Kidney glomerular epithelial cell (primary cell): ENCODE results near the gene NDC1.
"Not testable (repeated sequence)": the region's sequence is repeated elsewhere in the genome, so short reads cannot be mapped to it uniquely, and the experiment has no call there.

Experiments used
- DNase-seq: peaks from one replicate; lab custom pipeline; 2025; lab: John Stamatoyannopoulos, UW

NDC1 gene

GRCh38 chr1:53822931-53823330 lies 15.2 kb downstream of the NDC1 start:
- no peak for DNase-seq

DNA sequence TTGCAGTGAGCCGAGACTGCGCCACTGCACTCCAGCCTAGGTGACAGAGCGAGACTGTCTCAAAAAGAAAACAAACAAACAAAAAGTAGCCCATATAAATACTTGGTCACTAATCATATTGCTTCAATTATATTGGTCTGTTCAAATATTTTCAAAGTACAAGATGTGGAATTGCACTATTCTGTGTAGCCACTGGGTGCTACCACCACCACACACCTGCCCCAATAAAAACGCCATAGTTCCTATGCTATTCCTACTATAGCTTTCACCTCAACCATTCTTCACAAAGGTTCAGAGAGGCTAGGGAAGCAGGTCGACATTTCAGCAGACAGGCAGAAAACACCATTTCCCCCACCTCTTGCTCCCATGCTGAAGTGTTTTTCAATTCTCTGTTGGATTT lies 16.7 kb downstream of the NDC1 start:
- DNase-seq: no peak

DNA sequence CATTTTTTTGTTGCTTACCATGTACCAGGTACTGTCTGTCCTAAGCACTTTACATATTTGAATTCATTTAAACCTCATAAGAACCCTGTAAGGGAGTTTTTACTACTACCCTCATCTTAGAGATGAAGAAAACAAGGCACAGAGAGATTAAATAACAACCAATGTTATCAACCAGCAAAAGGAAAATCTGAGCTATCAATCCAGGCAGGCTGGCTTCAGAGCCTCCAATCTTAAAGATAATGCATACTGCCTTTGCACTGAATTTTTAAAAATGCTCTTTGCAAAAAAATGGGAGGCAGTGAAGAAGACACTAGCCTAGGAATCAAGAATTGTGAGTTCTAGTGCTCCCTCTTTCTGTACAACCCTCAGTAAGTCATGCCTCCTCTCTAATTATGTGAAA lies 18.7 kb downstream of the NDC1 start:
- no peak for DNase-seq

DNA sequence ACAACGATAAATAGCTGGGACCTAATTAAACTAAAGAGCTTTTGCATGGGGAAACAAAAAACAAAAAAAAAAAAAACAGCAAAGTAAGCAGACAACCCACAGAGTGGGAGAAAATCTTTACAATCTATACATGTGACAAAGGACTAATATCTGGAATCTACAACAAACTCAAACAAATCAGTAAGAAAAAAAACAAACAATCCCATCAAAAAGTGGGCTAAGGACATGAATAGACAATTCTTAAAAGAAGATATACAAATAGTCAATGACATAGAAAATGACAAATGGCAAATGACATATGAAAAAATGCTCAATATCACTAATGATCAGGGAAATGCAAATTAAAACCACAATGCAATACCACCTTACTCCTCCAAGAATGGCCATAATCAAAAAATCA lies 21.5 kb downstream of the NDC1 start:
- DNase-seq: not testable (repeated sequence)

- not testable (repeated sequence) for DNase-seq
Measured at GRCh38 chr1:53815484-53815883, 22.6 kb downstream of the NDC1 start.

DNA sequence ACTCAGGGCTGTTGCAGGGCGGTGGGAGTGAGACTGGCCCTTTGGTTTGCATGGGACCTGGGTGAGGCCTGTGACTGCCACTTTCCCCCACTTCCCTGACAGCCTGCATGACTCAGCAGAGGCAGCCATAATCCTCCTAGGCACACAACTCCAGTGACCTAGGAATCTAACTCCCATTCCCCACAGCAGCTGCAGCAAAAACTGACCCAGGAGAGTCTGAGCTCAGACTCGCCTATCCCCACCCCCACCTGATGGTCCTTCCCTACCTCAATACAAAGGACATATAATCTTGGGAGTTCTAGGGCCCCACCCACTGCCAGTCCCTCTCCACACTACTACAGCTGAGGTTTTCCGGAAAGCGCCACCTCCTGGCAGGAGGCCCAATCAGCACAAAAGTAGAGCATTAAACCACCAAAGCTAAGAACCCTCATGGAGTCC lies 26.7 kb downstream of the NDC1 start:
- DNase-seq: no peak

DNA sequence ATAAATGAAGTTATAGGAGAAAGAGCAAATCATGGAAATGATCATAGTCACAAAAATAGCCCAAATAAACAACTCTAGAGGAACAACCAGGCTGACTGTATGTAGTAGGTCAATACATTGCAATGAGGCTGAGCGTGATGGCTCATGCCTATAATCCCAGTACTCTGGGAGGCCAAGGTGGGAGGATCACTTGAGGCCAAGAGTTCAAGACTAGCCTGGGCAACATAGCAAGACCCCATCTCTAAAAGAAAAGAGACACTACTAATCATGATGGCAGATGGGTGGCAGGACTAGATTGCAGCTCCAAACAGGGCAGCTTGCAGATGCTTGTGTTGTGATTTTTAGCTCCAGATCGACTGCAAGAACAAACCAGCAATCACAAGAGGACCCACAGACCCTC lies 27.6 kb downstream of the NDC1 start:
- DNase-seq: no peak

- no peak for DNase-seq
Measured at GRCh38 chr1:53810007-53810406, 28.1 kb downstream of the NDC1 start.

DNA sequence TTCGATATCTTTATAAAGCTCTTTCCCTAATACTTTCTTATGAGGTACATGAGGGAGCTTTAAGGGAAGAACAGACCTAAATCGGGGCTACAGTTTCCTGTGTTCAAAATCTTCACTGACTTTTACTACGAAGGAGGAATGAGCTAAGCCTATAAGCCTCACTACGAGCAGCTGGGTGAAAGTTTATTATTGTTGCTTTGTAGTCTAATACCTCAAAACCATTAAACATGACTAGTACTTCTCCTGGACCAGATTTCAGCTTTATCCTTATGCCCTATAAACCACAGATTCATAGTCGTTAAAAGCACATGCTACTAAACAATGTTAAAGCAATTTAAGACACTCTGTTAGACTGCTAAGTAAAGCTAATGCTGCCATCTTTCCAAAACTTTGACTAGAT lies 30.2 kb downstream of the NDC1 start:
- DNase-seq: no peak

- DNase-seq: no peak
Measured at GRCh38 chr1:53804791-53805505, 33.1 kb downstream of the NDC1 start.

GRCh38 chr1:53804181-53804580 lies 33.9 kb downstream of the NDC1 start:
- no peak for DNase-seq

DNA sequence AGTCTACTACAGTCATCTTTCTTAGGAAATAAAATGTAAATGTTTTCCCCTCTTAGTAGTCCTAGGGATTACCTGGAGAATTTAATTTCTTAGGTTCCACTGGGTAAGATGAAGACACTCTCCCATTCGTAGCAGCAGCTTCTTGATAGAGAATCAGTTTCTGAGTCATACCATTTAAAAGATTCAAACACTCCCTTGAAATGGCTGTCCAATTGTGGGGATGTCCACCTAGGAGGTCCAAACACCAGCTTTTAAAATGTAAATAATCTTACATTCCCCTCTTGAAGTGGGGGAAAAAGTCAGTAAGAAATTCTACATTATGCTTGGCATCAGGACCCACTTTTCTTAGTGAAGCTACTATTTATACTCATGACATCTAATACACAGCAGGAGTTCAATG lies 37.5 kb downstream of the NDC1 start:
- no peak for DNase-seq

DNA sequence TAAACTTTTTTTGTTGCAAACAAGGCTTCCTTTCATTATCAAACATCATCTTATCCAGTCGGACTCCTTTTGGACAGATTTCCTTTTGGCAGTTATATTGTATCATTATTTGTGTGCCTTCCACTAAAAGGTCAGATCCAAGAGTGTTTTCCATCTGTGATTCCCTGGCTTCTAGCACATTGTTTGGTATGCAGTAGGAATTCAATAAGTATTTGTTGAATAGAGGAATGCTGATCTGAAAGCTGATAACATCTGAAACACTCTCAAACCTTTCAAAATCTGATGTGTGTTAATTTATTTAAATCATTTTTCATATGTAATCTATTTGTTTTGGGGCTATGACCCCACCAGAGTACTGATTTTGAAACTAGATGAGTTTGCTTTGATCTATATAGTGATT lies 39.0 kb downstream of the NDC1 start:
- no peak for DNase-seq

DNA sequence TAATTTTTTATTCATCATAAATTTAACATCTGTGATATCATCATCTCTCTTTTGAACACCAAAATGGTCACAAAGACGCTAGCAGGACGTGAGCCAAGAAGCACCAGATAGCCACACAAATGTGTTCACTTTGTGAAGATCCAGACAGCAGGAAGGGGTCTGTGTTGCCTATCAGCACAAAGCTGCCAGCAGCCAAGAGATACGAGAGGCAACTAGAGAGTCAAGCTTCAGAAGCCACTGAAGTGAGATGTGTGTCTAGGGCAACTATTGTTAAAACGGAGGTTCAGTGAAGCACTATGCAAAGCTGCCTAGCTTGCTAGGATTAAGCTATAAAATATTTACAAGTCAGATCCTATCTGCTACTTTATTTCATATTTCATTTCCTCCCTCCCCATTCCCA lies 45.3 kb downstream of the NDC1 start:
- no peak for DNase-seq

DNA sequence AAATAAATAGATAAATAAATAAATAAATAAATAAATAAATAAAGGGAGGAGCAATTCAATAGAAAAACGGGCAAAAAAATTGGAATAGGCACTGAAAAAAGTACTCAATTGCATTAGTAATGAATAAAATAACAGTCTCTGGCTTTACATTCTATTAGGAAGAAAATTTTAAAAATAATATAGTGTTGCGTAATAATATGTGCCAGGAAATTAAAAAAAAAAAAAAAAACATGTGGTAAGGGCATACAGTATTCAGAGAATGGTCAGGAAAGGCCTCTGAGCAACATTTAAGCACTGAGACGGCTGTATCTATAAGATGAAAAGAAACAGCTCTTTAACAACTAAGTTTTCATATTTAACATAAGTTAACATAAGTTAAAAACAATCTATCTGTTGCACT lies 50.4 kb downstream of the NDC1 start:
- DNase-seq: no peak

DNA sequence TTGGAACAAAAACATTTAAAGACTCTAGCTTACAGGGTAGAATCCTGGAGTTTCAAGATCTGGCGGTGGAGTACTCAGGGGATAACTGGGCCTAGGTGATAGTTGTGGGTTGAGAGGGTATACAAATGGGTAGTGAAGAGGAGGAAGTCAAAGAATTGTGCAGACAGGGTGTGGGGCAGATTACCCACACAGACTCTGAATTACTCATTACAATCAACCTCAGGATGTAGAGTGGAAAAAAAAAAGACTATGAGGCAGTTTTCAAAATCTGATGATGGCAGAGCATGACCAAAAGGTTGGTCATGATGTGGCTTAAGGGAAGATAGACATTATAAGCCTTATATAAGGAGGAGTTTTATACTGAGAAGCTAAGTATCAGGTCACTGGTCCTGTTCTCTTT lies 55.0 kb downstream of the NDC1 start:
- DNase-seq: no peak

DNA sequence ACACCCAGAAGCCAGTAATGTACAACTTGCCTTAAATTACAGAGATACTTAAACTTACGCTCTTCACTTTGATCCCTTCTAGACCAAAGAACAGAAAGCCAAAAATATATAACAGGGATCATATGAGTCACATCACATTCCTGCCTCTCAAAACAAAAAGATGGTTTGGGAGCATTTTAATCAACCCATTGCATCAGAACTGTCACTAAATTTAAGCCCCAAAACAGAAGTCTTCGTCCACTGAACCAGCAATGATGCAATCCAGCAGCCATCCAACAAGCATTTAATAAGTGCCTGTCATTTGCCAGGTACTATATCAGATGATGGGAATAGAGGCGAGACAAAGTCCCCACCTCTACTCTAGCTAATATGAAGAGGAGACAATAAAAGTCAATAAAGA lies 56.4 kb downstream of the NDC1 start:
- no peak for DNase-seq

DNA sequence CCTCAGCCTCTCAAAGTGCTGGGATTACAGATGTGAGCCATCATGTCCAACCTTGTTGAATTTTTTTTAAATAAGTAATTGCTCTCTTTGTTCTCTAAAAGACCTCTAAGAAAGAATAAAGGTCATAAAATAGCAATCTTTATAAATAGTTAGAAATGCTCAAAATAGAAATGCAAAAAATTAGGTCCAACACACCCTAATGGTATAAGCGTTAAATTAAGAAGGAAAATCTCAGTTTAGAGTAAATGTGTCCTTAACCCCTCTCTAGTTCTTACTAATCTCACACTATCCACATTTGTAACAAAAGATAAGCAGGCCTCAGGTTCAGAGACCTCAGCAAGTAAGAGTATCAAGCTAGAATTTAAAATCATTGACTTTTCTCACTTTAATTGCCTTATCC lies 60.8 kb downstream of the NDC1 start:
- no peak for DNase-seq

- DNase-seq: peak; percentile 43
Measured at GRCh38 chr1:53771648-53772047, 66.4 kb downstream of the NDC1 start.

DNA sequence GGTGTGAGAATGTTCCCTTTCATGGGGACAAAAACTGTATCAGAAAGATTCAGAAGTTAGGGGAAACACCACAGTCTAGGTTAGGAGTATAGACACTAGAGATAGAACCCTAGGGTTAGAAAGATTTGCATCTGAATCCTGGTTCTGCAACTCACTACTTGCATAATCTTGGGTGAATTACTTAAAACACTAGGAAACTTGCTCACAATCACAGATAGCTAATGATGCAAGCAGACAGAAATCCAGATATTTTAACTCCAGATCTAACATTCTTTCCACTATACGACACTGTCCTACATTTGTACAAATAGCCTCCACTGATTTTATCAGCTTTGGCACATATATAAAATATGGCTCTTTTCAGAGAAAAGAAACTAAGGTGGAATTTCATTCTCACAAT lies 68.3 kb downstream of the NDC1 start:
- no peak for DNase-seq

DNA sequence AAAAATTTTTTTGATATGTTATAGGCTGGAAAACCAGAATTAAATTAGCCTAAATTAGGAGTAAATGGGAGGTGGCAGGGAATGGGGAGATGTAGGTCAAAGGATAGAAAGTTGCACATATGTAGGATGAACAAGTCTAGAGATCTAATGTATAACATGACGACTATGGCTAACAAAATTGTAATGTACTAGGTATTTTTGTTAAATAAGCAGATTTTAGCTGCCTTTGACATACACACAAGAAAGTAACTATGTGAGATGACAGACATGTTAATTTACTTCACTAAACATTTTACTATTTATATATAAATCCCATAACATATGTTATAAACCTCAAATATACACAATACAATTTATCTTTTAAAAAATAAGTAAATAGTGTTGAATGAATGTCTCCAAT lies 68.9 kb downstream of the NDC1 start:
- DNase-seq: no peak

- DNase-seq: peak; percentile 18
Measured at GRCh38 chr1:53766831-53767405, 71.2 kb downstream of the NDC1 start.

DNA sequence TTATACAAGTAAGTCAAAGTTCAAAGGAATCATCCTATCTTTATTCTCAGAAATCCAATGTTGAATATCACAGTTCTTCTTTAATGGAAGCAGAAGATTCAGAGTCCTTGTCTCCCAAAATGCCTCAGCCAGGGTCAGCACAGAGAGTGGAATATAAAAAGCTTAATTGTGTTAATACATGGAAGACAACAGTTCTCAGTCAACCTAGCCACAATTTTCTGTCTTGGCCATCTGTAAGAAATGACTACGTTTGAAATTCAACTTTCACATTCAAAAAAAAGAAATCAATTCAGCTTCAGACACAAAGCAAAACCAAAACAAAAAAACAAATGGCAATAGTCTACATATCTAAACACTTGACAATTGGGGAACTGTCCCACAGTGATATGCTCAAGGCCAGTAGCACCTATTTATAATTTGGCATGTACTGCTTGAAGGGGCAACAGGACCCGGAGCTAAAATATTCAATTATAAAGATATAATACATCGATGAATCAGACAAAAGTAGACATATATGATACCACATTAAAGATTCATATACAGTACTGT lies 71.8 kb downstream of the NDC1 start:
- DNase-seq: no peak

DNA sequence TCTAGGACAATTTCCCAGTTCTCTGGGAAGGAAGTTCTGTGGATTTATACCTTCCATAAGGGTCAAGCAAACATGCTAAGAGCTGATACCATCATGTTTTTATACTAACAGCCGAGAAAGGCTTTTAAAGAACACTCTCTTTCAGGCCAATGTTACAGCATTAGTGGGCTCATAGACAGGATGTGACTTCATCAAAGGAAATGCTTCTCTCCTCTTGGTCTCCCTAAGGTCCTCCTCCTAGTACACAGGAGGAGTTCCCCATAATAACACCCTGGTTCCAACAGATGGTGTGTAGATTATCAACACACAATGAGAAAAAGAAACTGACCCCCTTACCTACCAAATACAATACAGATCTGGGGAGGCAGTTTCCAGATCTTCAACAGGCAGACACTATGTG lies 72.4 kb downstream of the NDC1 start:
- peak; percentile 4 for DNase-seq
